ENCODE measurements around the gene IRF6. TPM values are rescaled to one million over a fixed set of nuclear protein-coding genes. Genes with fewer than 3 reads are reported as not detected.

IRF6 gene
- total RNA-seq, 1 donor from 2014 or later = 28.2 TPM

DNA sequence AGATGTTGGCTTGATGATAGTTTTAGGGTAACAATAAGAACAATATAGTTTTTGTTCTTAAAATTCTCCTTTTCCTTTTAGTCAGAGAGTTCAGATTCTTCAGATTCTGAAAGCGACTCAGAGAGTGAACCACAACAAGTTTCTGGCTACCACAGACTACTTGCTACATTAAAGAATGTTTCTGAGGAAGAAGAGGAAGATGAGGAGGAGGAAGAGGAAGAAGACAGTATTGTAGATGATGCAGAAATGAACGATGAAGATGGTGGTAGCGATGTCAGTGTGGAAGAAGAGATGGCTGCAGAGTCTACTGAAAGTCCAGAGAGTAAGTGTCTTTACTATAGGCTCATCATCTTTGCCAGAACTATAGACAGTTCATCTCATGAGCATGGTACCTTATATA, 24.8 kb upstream of the IRF6 start:
- DNase-seq (ENCODE audit: extremely low spot score, unreplicated experiment) = no peak
- Mint-ChIP-seq H3K4me3 (no peak overlapping the region), H3K36me3 (peaks cover 24% of the 10 kb centered on the region), H3K27me3 (no peaks in the 10 kb centered on the region), H3K9me3 (peaks cover 5% of the 10 kb centered on the region), H3K4me1 (ENCODE audit: unreplicated experiment) (peaks cover 30% of the 10 kb centered on the region), H3K27ac (no peak overlapping the region)
- no peak for TF ChIP-seq CTCF (conservative IDR thresholded peaks at IDR 0.05)

GRCh38 chr1:209829716-209830115, 23.8 kb upstream of the IRF6 start:
- peaks cover 5% of the 10 kb centered on the region for H3K9me3 Mint-ChIP-seq
- H3K27me3 Mint-ChIP-seq = no peaks in the 10 kb centered on the region
- peaks cover 19% of the 10 kb centered on the region for H3K36me3 Mint-ChIP-seq
- TF ChIP-seq CTCF (conservative IDR thresholded peaks at IDR 0.05) = no peak
- no peak for DNase-seq (ENCODE audit: extremely low spot score, unreplicated experiment)
- H3K4me3 Mint-ChIP-seq = peak overlapping the region; percentile 74
- peaks cover 35% of the 10 kb centered on the region for H3K4me1 Mint-ChIP-seq (ENCODE audit: unreplicated experiment)
- no peak overlapping the region for H3K27ac Mint-ChIP-seq

DNA sequence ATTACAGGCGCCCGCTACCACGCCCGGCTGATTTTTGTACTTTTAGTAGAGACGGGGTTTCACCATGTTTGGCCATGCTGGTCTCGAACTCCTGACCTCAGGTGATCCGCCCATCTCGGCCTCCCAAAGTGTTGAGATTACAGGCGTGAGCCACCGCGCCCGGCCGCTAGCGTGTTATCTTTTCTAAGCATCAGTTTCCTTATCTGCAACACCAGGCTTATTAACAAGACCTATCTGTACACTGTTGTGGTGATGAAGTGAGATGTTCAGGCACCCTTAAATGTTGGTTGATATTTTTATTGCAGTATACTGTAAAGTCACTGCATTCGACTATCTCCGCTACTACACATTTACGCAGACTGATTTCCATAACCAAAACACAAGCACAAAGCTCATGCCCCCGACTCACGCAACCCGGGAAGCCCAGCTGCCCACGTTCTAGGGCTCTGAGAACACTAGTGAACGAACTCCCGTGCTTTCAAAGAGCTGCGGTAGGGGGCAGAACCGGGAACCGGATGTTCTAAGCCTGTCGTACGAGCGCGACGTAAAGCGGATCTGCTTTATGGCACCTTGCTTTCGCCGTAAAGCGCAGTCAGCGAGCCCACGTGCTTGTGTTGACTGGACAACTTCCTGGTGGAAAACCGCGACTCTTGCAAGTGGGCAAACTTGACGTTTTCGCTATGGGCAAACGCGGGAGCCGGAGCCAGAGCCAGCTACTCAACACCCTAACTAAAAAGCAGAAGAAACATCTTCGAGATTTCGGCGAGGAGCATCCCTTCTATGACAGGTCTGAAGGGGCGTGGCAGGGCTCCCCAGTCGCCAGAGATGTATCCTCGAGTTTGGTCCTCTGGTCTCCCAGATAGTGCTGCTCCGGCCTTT, 21.7 kb upstream of the IRF6 start, which contains the start of gene UTP25:
TSS of gene UTP25 (plus strand) at position 589 of the 879 bp plus-strand sequence. CDS start at position 681, 92 bp downstream.
- TF ChIP-seq CTCF (conservative IDR thresholded peaks at IDR 0.05) = peak; percentile 77
- H3K4me1 Mint-ChIP-seq (ENCODE audit: unreplicated experiment) = peaks cover 46% of the 10 kb centered on the region
- H3K36me3 Mint-ChIP-seq = peaks cover 3% of the 10 kb centered on the region
- H3K27ac Mint-ChIP-seq = peak within 1 kb of the TSS; percentile 95
- H3K9me3 Mint-ChIP-seq = peaks cover 5% of the 10 kb centered on the region
- peak within 1 kb of the TSS; percentile 96 for H3K4me3 Mint-ChIP-seq
- DNase-seq (ENCODE audit: extremely low spot score, unreplicated experiment) = peak; percentile 91
- peaks cover 3% of the 10 kb centered on the region for H3K27me3 Mint-ChIP-seq

DNA sequence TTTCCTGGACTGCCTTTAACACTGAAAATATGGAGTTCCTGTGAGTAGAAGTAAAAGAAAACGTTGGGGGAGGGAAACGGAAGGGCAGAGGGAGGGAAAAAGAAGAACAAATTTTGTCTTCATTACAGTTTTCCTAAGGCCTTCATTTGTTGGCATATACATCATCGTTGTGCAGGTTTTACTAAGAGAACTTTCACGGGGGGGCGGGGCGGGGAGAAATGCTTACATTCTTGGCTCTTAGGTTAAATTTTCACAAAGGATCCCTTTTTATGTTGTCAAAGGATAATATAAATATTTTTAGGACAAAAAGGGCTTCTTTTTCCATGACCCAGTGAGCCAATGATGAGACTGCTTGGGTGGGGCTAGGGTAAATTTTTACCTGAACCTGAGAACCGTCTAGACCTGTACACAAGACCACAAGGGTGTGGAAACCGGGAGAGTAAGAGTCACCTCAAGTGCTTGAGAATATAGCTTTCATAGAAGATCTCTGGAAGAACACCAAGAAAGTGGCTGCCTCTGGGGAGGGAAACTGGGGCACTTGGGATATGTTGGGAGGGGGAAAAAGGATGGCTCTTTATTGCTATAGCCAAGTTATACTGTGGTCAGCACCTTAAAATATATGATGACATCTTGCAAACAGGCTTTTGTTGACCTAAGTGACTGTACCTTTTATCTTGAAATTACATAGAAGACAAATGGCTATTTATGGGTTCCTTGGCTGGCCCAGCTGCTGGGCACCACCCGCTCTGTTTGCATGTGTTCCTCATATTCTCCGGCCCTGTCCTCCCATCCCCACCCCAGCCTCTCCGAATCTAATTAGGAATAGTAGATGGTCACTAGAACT, 19.9 kb upstream of the IRF6 start:
- peaks cover 5% of the 10 kb centered on the region for H3K9me3 Mint-ChIP-seq
- no peaks in the 10 kb centered on the region for H3K36me3 Mint-ChIP-seq
- peak overlapping the region; percentile 95 for H3K27ac Mint-ChIP-seq
- H3K4me1 Mint-ChIP-seq (ENCODE audit: unreplicated experiment) = peaks cover 52% of the 10 kb centered on the region
- peaks cover 9% of the 10 kb centered on the region for H3K27me3 Mint-ChIP-seq
- peak overlapping the region; percentile 14 for H3K4me3 Mint-ChIP-seq
- no peak for DNase-seq (ENCODE audit: extremely low spot score, unreplicated experiment)
- TF ChIP-seq CTCF (conservative IDR thresholded peaks at IDR 0.05) = no peak

GRCh38 chr1:209823143-209824041, 17.4 kb upstream of the IRF6 start:
- no peak overlapping the region for H3K27ac Mint-ChIP-seq
- H3K36me3 Mint-ChIP-seq = no peaks in the 10 kb centered on the region
- no peak overlapping the region for H3K4me3 Mint-ChIP-seq
- peaks cover 42% of the 10 kb centered on the region for H3K4me1 Mint-ChIP-seq (ENCODE audit: unreplicated experiment)
- peaks cover 5% of the 10 kb centered on the region for H3K9me3 Mint-ChIP-seq
- TF ChIP-seq CTCF (conservative IDR thresholded peaks at IDR 0.05) = peak; percentile 87
- DNase-seq (ENCODE audit: extremely low spot score, unreplicated experiment) = no peak
- peaks cover 15% of the 10 kb centered on the region for H3K27me3 Mint-ChIP-seq
